ENCODE measurements around the gene FBXO41. TPM values are rescaled to one million over a fixed set of nuclear protein-coding genes. Genes with fewer than 3 reads are reported as not detected.

Gene FBXO41
- total RNA-seq, 2 experiments from 2014 or later = 20.4 to 57.9 TPM

DNA sequence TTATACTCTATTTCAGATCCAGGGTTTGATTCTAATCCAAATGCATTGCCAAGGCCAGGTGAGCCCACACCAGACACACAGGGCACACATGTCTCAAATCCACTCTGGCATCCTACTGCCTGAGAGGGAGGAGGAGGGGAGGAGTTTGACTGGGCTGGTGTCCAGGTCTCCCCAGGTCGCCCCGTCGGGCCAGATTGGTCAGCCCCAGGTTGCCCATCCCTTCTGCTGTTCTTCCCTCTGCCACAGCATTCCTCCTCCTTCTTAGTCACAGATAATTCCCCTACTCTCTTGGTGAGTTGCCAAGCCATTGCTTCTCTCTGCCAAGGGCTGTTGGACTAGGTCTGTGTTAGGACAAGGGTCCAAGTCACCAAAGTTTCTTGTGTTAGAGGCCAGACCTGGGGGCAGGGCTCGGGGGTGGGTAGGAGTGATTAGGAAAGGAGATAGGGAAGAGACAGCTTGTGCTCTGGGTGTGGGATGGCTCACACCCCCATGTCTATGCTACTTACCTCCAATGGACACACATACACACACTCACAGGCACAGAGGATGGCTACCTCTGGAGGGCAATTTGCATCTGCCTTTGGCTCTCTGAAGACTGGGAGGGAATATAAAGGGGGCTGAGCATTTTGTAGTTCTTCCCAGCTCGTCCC is 11.6 kb upstream of the FBXO41 start:
- intact Hi-C loops (cut with micrococcal nuclease; ENCODE audit: unreplicated experiment) = no loop called here
- TF ChIP-seq CTCF (conservative IDR thresholded peaks at IDR 0.05; ENCODE audit: low read length) (no peak), EZH2phosphoT487 (IDR thresholded peaks at IDR 0.05; ENCODE audit: borderline replicate concordance, low read depth, low read length) (no peak)
- no peak for DNase-seq (ENCODE audit: low spot score)
- Histone ChIP-seq H3K36me3 (ENCODE audit: insufficient read depth, low read length) (no peaks in the 10 kb centered on the region), H3K9me3 (ENCODE audit: low read length) (no peaks in the 10 kb centered on the region), H3K79me2 (ENCODE audit: insufficient read depth, low read depth, low read length) (no peaks in the 10 kb centered on the region), H4K20me1 (ENCODE audit: insufficient read depth, low read length) (no peaks in the 10 kb centered on the region), H2AFZ (ENCODE audit: low read length) (no peak overlapping the region), H3K4me3 (ENCODE audit: low read depth, low read length, poor library complexity, severe bottlenecking) (no peak overlapping the region), H3K9me2 (ENCODE audit: insufficient read depth, low read length) (no peaks in the 10 kb centered on the region), H3K4me1 (ENCODE audit: insufficient read depth, low read length, poor library complexity, severe bottlenecking) (no peaks in the 10 kb centered on the region), H3K4me2 (ENCODE audit: low read length) (no peak overlapping the region), H3K27ac (ENCODE audit: low read depth, low read length, poor library complexity, severe bottlenecking) (no peak overlapping the region)
- BruUV-seq (replicated peaks) = no TSS peak
- POLR2A ChIA-PET = no interaction called here
- CTCF ChIA-PET (ENCODE audit: unreplicated experiment) = no interaction called here

GRCh38 chr2:73294239-73294638 is 10.0 kb upstream of the FBXO41 start:
- CTCF ChIA-PET (ENCODE audit: unreplicated experiment) = no interaction called here
- no peak for TF ChIP-seq CTCF (conservative IDR thresholded peaks at IDR 0.05; ENCODE audit: low read length)
- TF ChIP-seq EZH2phosphoT487 (IDR thresholded peaks at IDR 0.05; ENCODE audit: borderline replicate concordance, low read depth, low read length) = no peak

DNA sequence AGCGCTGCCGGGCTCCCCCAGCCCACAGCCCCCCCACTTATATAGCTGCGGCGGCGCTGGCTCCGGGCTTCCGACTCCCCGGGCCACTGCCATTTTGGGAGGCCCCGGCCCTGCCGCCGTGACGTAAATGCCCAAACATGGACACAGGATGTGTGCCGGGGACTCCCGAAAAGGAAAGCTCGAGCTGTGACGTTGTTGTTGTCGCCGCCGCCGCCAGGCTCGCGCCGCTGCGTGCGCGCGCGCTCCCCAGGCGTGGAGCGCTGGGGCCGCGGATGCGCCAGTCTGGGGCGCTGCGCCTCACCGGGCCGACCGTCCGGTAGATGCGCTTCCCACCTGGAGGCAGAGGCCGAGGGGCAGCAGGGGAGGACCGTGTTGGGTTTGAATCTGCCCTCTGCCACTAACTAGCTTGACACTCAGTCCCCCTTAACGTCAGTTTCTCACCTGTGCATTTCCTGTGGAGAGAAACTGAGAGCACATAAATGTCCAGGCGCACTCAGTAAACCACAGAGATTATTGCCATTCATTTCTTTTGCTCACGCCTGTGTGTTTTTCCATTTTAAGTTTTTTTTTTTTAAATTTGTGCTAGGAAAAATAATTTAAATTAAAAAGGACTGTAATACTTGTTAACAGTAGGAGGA is 9.4 kb upstream of the FBXO41 start, which contains the start of gene EGR4:
TSS of gene EGR4 (minus strand) at position 15 of the 638 bp plus-strand sequence. CDS start 231 bp downstream, outside the sequence.
- no peaks in the 10 kb centered on the region for H3K9me3 ChIP-seq (ENCODE audit: low read length)
- TF ChIP-seq CTCF (conservative IDR thresholded peaks at IDR 0.05; ENCODE audit: low read length) (no peak), EZH2phosphoT487 (IDR thresholded peaks at IDR 0.05; ENCODE audit: borderline replicate concordance, low read depth, low read length) (no peak)
- H3K4me1 ChIP-seq (ENCODE audit: insufficient read depth, low read length, poor library complexity, severe bottlenecking) = no peaks in the 10 kb centered on the region
- no peaks in the 10 kb centered on the region for H3K9me2 ChIP-seq (ENCODE audit: insufficient read depth, low read length)
- no peaks in the 10 kb centered on the region for H3K79me2 ChIP-seq (ENCODE audit: insufficient read depth, low read depth, low read length)
- no TSS peak for BruUV-seq (replicated peaks)
- no peaks in the 10 kb centered on the region for H4K20me1 ChIP-seq (ENCODE audit: insufficient read depth, low read length)
- POLR2A ChIA-PET = no interaction called here
- peak; percentile 33 for DNase-seq (ENCODE audit: low spot score)
- CTCF ChIA-PET (ENCODE audit: unreplicated experiment) = no interaction called here
- no peak within 1 kb of the TSS for H2AFZ ChIP-seq (ENCODE audit: low read length)
- no peaks in the 10 kb centered on the region for H3K36me3 ChIP-seq (ENCODE audit: insufficient read depth, low read length)
- H3K4me3 ChIP-seq (ENCODE audit: low read depth, low read length, poor library complexity, severe bottlenecking) = peak within 1 kb of the TSS; percentile 56
- peak within 1 kb of the TSS; percentile 43; the same call in 1 of the 2 replicates for H3K4me2 ChIP-seq (ENCODE audit: low read length)
- H3K27ac ChIP-seq (ENCODE audit: low read depth, low read length, poor library complexity, severe bottlenecking) = no peak within 1 kb of the TSS
- intact Hi-C loops (cut with micrococcal nuclease; ENCODE audit: unreplicated experiment) = no loop called here

More at GRCh38 chr2:73294239-73294638, 10.0 kb upstream of the FBXO41 start:
- Histone ChIP-seq H3K9me2 (ENCODE audit: insufficient read depth, low read length) (no peaks in the 10 kb centered on the region), H3K4me1 (ENCODE audit: insufficient read depth, low read length, poor library complexity, severe bottlenecking) (no peaks in the 10 kb centered on the region), H4K20me1 (ENCODE audit: insufficient read depth, low read length) (no peaks in the 10 kb centered on the region), H2AFZ (ENCODE audit: low read length) (no peak overlapping the region), H3K36me3 (ENCODE audit: insufficient read depth, low read length) (no peaks in the 10 kb centered on the region), H3K4me3 (ENCODE audit: low read depth, low read length, poor library complexity, severe bottlenecking) (no peak overlapping the region), H3K79me2 (ENCODE audit: insufficient read depth, low read depth, low read length) (no peaks in the 10 kb centered on the region), H3K27ac (ENCODE audit: low read depth, low read length, poor library complexity, severe bottlenecking) (no peak overlapping the region), H3K9me3 (ENCODE audit: low read length) (no peaks in the 10 kb centered on the region), H3K4me2 (ENCODE audit: low read length) (no peak overlapping the region)
- DNase-seq (ENCODE audit: low spot score) = no peak
- POLR2A ChIA-PET = no interaction called here
- intact Hi-C loops (cut with micrococcal nuclease; ENCODE audit: unreplicated experiment) = no loop called here
- BruUV-seq (replicated peaks) = no TSS peak

All from OCI-LY7 (cell line).